Kidney epithelial cell (primary cell): ENCODE results near the gene WDR45. TPM values are rescaled to one million over a fixed set of nuclear protein-coding genes. Genes with fewer than 3 reads are reported as not detected.
A peak's percentile ranks its signal among the peaks of the same experiment; 100 is the strongest.
"Not testable (repeated sequence)": the region's sequence is repeated elsewhere in the genome, so short reads cannot be mapped to it uniquely, and the experiment has no call there.

Source experiments
- DNase-seq: peaks from one replicate; pipeline ENCODE4 v3.0.0-alpha.2; 2010; ENCODE audit warnings: low read depth
- H3K27me3 ChIP-seq: 2 replicates; pipeline ENCODE4 v1.6.0; 2011; ENCODE audit warnings: low read length; ENCODE audit not compliant: control insufficient read depth, insufficient read depth
- H3K36me3 ChIP-seq: 2 replicates; pipeline ENCODE4 v1.5.1; 2011; ENCODE audit warnings: low read length; ENCODE audit not compliant: control insufficient read depth, insufficient read depth
- H3K4me3 ChIP-seq: 2 replicates; pipeline ENCODE4 v1.5.1; 2011; ENCODE audit warnings: low read depth, mild to moderate bottlenecking, control low read depth, low read length
- total RNA-seq: library from RNA; depleted of rRNA; stranded (reverse); fragments of >200 nt; gene quantifications from 2 replicates; pipeline ENCODE4 v1.2.3, GENCODE V29; 2015
- TF ChIP-seq, protein P1 (sequence below): IDR thresholded peaks from 2 replicates; pipeline ENCODE4 v1.5.1; 2011; ENCODE audit warnings: mild to moderate bottlenecking, moderate library complexity, low read length, control low read depth, inconsistent platforms; ENCODE audit not compliant: insufficient read depth, poor library complexity, severe bottlenecking

Gene WDR45
- total RNA-seq = 115 and 117 TPM in 2 replicates

DNA sequence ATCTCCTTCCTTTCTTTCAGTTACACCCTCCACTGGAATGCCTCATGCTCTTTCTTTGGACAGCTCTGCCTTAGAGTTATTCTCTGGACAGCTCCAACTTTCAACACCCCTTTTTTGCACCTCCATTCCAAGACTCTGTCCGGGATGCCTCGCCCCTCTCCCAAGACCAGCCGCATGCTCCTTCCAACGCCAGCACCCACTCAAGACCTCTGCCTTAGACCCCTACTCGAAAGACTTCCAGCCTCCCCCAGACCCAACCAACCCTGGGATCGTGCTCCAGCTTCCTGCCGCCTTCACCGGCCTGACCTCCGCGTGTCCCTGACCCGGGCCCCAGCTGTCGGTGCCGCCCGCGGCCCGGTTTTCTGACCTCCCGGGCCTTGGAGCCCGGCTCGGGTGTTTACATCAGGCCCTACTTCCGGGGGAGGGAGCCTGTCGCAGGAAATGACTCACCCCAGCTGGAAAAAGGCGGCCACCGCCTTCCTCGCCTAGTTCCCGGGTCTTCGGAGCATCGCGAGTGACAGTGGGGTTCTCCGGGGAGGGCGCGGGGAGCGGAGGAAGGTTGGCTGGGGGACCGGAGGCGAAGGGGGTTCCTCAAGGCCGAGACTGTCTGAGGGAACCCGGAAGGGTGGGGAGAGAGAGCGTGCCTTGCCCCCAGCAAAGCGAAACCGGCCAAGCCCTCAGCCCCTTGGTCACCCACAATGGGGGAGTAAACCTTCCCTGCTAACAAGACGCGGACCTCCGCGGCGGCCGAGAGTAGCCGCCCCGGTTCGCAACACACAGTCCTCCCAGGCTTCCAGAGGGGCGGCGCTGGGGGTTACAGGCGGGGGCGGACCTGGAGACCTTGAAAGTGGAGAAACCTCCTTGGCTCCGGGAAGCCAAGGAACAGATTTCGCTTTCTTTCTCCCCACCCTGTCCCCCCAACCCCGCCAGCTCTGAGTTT lies at the start of gene WDR45:
WDR45 (minus strand) TSS at position 399 of the 940 bp plus-strand sequence. CDS start 1,792 bp downstream, outside the sequence.
- peak within 1 kb of the TSS; percentile 67 for H3K4me3 ChIP-seq
- TF ChIP-seq, protein P1, sequence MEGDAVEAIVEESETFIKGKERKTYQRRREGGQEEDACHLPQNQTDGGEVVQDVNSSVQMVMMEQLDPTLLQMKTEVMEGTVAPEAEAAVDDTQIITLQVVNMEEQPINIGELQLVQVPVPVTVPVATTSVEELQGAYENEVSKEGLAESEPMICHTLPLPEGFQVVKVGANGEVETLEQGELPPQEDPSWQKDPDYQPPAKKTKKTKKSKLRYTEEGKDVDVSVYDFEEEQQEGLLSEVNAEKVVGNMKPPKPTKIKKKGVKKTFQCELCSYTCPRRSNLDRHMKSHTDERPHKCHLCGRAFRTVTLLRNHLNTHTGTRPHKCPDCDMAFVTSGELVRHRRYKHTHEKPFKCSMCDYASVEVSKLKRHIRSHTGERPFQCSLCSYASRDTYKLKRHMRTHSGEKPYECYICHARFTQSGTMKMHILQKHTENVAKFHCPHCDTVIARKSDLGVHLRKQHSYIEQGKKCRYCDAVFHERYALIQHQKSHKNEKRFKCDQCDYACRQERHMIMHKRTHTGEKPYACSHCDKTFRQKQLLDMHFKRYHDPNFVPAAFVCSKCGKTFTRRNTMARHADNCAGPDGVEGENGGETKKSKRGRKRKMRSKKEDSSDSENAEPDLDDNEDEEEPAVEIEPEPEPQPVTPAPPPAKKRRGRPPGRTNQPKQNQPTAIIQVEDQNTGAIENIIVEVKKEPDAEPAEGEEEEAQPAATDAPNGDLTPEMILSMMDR = no peak
- no peaks in the 10 kb centered on the region for H3K36me3 ChIP-seq
- no peaks in the 10 kb centered on the region for H3K27me3 ChIP-seq
- no peak for DNase-seq

DNA sequence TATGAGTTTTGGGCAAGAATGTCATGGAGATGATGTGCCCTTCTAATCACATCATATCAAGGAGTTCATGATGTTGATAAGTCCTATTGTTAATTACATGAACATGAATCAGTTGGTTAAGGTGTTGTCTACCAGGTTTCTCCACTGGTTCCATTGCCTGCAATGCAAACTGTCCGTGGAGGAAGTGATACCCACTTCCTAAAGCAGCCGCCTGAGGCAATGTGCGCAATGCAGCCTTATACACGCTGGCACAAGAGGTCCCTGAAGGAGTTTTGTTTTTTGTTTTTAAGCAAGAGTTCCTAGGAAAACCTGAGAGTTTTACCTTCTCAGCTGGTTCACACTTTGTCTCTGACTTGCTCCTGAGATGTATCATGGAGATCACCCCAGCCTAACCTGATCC lies 49.7 kb upstream of the WDR45 start:
- TF ChIP-seq, protein P1 = no peak

DNA sequence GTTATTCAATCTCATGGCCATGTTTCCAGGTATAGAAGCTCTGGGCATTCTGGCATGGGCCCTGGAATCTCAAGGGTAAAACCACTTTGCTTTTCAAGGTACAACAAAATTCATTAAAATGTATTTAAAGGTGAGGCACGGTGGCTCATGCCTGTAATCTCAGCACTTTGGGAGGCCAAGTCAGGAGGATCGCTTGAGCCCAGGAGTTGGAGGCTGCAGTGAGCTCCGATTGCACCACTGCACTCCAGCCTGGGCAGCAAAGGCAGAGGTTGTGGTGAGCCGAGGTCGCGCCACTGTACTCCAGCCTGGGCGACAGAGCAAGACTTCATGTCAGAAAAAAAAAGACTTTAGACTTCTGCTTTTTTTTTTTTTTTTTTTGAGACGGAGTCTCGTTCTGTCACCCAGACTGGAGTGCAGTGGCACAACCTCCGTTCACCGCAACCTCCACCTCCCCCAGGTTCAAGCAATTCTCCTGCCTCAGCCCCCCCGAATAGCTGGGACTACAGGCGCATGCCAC lies 48.1 kb upstream of the WDR45 start:
- not testable (repeated sequence) for H3K27me3 ChIP-seq, H3K36me3 ChIP-seq, DNase-seq, H3K4me3 ChIP-seq

More for the DNA sequence above, 49.7 kb upstream of the WDR45 start:
- no peaks in the 10 kb centered on the region for H3K27me3 ChIP-seq
- no peak for DNase-seq
- no peaks in the 10 kb centered on the region for H3K36me3 ChIP-seq
- H3K4me3 ChIP-seq = no peak overlapping the region

DNA sequence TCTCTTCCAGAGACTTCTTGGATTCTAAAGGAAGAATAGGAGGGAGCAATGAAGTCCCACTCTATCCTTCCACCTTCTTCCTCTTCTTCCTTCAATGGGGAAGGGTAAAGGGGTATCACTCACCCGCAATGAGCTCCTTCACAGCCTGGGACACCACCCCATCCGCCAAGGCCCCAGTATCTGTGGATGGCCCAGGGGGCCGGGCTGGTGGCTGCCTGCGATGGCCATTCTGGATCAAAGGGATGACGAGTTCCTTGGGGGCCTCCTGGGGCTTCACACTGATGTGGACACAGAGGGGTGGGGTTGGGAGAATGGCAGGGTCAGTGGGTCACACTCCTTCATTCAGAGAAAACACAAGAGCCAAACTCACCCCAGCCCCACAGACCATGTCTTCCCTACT lies 42.8 kb upstream of the WDR45 start:
- Histone ChIP-seq H3K4me3 (peak overlapping the region; percentile 64), H3K36me3 (no peaks in the 10 kb centered on the region), H3K27me3 (no peaks in the 10 kb centered on the region)
- TF ChIP-seq, protein P1 = no peak
- DNase-seq = no peak

DNA sequence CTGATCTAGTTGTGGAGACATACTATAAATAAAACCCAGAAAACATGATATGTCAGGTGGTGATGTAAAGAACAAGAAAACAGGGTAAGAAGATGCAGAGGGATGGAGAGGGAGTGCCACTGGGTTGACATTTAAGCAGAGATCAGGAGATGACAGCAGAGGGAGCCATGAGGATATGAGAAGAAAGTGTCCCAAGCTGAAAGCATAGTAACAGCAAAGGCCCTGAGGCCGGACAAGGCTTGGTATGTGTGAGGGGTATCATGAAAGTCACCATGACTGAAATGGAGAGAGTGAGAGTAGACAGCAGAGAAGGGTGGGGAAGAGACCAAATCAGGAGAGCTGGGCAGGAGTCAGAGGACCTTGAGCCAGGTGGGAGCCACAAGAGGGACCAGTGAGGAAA lies 40.4 kb upstream of the WDR45 start:
- TF ChIP-seq, protein P1 = no peak
- Histone ChIP-seq H3K27me3 (no peaks in the 10 kb centered on the region), H3K36me3 (no peaks in the 10 kb centered on the region), H3K4me3 (no peak overlapping the region)
- no peak for DNase-seq

DNA sequence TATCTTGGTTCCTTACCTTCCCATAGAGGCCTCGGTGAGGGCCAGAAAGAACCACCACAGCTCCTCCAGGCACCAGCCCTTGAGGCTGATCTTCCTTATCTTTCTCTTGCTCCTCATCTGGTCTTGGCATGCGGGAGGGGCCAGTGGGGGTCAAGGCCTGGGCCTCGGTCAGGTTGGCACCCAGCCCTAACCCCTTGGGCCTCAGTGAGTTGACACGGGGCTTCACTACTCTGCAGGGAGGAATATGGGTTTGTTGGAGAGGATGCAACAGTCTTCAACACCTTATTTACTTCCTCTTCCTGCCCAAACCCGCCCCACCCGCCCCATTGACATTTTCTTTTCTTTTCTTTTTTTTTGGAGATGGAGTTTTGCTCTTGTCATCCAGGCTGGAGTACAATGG lies 37.9 kb upstream of the WDR45 start:
- Histone ChIP-seq H3K36me3 (no peaks in the 10 kb centered on the region), H3K4me3 (no peak overlapping the region), H3K27me3 (no peaks in the 10 kb centered on the region)
- DNase-seq = no peak
- TF ChIP-seq, protein P1 = no peak
